HG03521 (cell line): ENCODE measurements around the gene TIMP3.
"Not testable (repeated sequence)": the region's sequence is repeated elsewhere in the genome, so short reads cannot be mapped to it uniquely, and the experiment has no call there.

Experiments
- ATAC-seq: cut with Tn5 transposase; IDR thresholded peaks from one replicate; pipeline ENCODE4 v1.9.1; 2021; ENCODE audit warnings: mild to moderate bottlenecking, moderate library complexity; ENCODE audit not compliant: unreplicated experiment

TIMP3 gene

DNA sequence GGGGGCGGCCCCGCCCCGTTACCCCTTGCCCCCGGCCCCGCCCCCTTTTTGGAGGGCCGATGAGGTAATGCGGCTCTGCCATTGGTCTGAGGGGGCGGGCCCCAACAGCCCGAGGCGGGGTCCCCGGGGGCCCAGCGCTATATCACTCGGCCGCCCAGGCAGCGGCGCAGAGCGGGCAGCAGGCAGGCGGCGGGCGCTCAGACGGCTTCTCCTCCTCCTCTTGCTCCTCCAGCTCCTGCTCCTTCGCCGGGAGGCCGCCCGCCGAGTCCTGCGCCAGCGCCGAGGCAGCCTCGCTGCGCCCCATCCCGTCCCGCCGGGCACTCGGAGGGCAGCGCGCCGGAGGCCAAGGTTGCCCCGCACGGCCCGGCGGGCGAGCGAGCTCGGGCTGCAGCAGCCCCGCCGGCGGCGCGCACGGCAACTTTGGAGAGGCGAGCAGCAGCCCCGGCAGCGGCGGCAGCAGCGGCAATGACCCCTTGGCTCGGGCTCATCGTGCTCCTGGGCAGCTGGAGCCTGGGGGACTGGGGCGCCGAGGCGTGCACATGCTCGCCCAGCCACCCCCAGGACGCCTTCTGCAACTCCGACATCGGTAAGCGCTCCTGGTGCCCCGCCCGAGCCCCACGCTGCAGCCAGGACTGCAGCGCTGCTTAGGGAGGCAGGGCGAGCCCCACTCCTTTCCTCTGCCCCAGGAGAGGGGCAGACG, at the start of gene TIMP3:
TIMP3 (plus strand) TSS at position 169 of the 700 bp plus-strand sequence; CDS start at position 466, 297 bp downstream.
- ATAC-seq, result no peak

DNA sequence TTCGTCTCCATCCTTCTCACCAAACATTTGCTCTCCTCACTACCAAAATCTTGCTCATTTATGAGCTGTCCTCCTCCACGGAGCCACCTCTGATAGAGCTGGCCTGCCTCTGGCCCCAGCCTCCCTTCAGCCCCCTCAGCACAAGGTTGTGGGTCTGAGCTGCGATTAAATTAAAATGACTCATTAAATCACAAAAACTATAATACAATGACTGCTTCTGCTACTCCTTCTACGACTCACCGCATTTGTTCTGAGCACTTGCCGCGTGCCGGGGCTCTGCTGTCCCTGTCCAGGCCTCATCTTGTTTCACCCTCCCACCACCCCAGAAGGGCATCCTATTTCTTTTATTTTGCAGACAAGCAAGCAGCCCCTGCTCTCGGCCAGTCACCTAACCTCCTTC, 49.2 kb upstream of the TIMP3 start:
- ATAC-seq, result no peak

DNA sequence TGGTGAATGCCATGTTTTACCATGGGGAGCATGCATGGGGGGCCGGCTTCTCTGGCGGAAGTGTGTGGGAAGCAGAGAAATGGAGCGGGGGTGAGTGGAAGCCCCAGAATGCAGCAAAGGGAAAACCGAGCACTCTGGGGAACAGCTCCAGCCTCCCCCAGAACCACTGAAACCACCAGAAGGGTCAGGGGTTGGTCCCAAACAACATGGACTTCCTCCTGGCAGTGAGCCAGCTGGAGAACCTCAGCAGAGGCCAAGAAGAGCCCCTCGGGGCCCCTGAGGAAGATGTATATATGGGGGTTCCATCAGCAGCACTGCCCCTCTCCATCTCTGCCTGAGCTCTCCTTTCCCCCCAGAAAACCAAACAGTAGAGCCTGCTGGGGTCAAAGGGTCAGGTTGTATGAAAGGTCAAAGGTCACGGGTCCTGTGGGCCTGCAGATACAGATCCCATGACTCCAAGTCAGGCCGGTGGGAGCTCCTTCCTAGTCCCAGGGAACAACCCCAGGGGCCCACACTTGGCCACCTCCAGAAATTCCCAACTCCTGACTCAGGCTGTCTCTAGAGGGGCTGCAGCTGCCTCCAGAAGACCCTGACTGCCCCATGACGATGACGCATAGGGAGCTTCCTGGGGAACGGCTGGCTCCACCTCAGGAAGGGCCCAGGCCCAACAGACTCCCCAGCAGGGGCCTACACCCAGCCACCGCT, 48.5 kb upstream of the TIMP3 start:
- ATAC-seq, result no peak

DNA sequence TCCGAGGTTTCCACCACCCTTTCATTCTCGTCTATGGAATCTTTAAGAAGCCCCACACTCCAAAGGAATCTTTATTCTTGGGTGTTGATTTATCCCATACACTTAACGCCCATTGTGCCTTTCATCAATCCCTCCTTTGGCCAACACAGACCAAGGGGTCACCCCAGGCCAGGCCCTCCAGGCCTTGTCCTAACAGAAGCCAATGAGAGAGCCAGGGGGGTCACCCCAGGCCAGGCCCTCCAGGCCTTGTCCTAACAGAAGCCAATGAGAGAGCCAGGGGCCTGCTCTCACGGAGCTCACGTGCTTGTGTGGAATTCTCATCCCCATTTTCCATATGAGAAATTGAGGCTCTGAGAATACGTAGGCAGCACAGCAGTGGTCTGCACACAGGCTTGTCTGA, 47.9 kb upstream of the TIMP3 start:
- no peak for ATAC-seq

DNA sequence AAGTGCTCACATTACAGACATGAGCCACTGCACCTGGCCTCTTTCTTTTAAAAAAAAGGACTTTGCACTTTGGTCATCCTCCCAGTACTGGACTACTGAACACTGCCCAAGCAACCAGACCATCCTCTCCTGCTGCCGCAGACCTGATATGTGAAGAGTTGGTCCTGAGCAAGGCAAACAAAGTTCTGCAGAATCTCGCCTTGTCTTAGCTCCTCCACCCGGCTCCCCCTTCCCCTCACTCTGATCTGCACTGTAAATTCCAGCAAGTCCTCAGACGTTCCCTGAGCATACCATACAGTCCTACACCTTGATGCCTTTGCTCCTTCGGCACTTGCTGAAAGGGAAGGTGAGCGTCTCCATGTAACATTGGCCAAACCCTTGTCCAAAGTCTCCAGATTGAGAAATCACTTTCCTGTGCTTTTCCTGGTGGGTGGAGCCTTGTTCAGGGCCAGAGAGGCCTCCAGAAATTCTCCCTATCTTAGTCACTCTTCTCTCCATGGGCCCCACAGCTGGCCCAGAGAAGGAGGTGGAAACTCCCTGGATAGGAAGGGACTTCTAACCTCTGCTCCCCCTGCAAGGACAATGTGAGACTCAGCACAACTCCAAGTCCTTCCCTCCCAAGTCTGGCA, 47.0 kb upstream of the TIMP3 start:
- ATAC-seq, result no peak

DNA sequence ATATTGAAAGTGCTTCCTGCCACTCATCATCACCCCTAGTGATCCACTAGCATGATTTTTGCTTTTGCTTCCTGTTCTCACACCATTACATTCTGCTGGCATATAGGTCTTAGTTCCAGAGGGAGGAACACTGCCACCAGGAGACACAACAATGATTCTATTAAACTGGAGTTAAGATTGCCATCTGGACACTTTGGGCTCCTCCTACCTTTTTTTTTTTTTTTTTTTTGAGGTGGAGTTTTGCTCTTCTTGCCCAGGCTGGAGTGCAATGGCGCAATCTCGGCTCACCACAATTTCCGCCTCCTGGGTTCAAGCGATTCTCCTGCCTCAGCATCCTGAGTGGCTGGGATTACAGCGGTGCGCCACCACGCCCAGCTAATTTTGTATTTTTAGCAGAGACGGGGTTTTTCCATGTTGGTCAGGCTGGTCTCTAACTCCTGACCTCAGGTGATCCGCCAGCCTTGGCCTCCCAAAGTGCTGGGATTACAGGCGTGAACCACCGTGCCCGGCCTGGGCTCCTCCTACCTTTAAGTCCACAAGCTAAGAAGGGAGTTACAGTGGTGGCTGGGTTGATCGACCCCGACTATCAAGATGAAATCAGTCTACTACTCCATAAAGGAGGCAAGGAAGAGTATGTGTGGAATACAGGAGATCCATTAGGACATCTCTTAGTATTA, 44.3 kb upstream of the TIMP3 start:
- not testable (repeated sequence) for ATAC-seq

DNA sequence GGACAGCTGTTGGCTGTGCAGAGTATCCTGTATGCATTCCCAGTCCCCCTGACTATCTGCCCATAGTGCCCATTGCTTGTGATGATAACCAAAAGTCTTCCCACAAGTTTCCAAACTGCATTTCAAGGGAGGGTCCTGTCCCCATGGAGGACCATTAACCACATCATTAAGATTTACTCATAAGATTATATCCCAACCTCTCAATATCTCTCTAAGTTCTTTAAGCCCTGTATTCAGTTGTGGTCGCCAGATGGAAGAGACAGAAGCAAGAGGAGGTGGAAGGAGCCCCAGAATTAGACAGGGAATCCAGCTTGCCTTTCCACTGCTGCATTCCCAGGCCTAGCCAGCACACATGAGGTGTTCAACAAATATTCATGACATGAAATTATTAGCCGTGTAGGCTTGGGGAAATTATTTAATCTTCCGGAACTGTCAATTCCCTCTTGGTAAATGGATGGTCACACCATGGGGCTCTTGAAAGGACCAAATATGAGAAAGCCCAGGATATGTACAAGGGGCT, 42.6 kb upstream of the TIMP3 start:
- no peak for ATAC-seq

DNA sequence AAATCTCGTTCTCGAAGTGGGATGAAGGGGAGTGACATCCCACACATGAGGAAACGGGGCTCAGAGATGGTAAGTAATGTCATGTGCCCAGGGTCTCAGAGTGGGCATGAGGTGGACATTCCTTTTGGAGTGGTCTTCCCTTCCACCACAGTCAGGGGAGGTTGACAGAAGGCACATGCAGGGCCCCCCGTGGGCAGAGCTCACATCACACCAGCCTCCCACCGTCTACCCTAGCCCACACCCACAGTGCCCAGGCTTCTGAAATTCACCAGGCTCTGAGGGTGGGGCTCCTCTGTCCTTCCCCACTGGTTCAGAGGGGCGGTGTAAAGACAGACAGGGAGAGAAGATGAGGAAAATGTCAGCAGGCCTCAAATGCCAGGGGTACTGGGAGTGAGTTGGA, 41.1 kb upstream of the TIMP3 start:
- ATAC-seq, result no peak

DNA sequence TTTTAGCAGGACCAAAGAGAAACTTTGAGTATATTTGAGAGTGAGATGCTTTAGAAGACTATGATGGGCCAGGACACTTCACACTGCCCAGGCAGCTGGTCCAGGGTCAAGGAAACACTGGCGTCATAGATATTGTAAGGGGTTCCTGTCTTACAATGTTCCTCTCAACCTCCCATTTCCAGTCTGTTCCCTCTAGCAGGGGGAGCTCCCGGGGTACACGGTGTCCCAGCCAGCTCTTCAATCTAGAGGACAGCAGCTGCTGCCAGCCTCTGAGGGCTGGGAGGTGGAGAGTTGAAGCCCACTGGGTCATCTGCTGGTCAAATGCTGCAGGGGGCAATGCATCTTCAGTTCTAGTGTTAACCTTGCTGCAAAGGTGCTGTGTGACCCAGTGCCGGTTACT, 40.7 kb upstream of the TIMP3 start:
- no peak for ATAC-seq

DNA sequence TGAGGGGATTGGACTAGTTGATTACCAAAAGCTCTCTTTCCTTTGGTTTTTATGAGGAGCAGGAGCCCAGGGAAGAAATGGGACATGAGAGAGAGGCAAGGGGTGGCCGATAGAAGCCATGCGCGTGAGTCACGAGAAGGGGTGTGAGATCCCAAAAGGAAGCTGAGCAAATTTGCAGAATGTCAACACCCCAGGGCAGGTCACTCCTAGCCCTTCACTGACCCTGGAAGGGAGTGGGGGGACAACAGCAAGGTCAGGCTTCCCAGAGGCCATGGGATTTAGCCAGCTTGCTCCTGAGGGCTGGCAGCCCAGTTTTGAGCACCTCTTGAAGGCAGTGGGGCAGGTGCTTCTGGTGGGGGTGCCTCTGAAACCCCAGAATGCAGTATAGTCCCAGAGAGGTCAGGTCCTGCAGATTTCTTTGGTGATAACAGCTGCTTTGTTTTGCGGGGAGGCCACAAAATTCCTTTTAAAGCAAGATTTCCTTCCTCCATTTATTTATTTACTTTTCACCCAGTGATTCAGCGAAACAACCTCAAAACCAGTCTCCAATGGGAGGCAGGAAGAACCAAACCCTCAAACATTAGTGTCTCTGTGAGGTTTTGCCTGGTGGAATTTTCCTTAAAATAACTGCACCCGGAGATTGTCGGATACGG, 40.1 kb upstream of the TIMP3 start:
- no peak for ATAC-seq

DNA sequence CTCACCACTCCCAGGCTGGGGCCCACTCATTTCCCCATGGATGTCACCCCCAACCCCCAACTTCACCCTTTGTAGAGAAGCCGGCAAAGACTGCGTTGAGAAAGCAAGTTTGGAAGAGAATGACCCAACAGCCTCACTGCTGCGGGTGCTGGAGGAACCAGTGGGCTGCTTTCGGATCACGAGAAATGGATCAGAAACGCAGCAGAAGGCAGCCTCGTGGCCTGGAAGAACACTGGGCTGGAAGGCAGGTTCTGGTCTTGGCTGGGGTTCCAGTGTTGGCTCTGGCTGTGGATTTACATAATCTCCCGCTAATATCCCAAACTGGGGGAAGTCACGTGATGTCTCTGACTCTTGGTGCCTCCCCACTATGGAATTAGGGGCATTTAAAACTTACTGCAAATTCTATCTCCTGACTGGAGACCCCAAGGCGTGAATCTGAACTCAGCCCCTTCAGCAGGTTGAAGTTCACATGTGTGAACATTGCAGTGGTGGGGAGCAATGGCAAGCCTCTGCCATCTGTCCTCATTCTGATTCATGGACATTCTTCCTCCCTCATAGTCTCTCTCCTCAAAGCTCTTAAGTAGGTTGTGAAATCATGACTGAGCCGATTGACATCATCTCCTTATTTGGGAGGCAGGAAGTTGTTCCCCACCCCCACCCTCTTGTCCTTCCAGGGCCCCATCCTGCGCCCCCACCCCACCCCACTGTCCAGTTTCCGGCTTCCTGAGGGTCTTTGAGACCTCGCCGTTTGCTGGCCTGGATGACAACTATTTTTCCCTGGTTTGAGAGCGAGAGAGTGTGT, 37.0 kb upstream of the TIMP3 start:
- no peak for ATAC-seq

DNA sequence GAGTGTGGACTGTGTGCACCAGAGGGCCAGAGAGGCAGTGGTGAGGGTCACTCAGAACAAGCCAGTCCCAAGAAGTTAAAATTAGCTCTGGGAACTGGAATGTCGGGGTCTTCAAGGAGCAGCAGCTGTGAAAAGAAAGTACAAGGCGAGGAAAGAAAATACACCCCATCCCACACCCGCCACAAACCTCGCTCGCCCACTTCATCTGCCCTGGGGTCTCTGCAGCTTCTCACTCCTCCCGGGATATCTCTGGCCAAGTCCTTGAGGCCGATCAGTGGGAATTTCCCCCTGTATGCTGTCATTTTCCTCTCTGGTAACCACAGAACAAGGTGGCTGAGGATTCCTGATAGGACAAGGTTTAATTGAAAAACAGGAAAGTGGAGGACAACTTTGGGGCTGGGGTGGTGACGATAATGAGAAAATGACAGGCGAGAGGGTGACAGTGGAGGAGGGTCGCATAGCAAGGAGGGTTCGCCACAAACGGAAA, 36.3 kb upstream of the TIMP3 start:
- no peak for ATAC-seq

DNA sequence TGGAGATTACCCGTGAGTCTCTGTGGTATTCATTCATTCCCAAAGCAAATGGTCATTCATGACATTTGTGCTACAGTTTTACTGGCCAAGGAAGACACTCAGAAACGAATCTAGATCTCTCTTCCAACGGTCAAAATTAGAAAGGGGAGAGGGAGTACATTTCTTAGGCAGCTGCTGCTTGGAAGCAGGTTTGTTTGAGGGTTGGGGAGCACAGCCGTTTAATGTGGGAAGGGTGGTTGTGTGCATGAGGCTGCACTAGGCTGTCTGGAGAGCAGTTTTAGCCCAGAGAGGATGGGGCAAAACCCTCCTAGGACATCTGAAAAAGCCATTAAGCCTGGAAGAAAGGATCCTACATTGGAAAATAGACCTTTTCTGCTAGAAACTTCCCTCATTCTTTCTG, 29.7 kb upstream of the TIMP3 start:
- no peak for ATAC-seq

DNA sequence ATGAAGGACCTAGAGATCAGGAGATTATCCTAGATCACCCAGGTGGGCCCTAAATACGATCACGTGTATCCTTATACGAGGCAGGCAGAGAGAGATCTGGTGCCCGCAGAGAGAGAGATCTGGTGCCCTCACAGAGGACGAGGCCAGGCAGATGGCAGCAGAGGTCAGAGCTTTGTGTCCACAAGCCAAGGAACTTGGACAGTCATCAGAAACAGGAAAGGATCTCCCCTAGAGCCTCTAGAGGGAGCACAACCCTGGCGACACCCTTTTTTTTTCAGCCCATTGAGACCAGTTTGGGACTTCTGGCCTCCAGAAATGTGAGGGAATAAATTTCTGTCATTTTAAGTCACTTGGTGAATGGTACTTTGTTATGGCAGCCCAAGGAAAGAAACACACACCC, 25.5 kb upstream of the TIMP3 start:
- ATAC-seq, result no peak

DNA sequence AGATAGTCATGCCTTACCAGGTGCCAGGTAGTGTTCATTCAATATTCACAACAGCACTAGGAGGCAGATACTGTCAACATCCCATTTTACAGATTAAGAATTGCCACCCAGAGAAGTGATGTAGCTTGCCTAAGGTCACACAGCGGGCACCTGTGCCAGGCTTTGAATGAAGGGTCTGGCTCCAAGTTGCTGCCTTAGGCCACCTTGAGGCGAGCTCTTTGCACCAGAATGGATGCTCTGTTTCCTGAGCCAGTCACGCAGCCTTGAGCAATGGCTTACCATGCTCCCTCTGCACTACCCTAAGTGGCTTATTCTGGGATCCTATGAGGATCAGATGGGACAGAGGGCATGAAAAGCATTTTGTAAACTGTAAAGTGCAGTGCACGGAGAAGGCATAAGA, 25.1 kb upstream of the TIMP3 start:
- ATAC-seq, result no peak

DNA sequence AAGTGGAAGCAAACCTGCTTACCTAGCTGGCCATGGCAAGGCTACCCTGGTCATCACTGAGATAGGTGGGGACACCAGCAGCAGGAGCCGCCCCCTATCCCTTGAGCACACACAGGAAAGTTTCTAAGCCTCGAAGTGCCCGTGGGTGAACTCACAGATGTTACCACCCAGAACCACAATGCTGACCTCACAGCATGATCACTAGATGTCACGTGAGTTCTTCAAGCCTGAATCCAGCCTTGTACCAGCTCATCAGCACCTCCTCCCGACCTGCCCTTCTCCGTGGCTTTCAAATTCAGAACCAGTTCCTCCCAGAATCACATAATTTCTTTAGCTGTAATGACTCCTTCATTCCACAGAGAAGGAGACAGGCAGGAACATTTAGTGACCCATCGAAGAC, 24.7 kb upstream of the TIMP3 start:
- no peak for ATAC-seq

DNA sequence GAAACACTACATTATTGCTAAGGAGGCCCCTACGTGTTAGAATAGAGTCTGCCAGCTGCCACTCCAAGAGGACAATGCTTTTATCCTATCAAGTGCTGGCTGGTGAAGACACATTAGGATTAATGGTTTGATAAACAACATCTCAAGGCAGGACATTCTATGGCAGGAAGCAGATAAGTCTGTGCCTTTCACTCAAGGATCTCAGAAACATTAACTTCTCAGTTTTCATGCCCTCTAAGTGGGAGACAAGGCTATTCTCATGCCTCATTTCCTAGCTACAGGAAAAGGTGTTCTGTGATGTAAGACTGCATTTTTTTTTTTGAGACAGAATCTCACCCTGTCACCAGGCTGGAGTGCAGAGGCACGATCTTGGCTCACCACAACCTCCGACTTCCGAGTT, 23.5 kb upstream of the TIMP3 start:
- no peak for ATAC-seq

DNA sequence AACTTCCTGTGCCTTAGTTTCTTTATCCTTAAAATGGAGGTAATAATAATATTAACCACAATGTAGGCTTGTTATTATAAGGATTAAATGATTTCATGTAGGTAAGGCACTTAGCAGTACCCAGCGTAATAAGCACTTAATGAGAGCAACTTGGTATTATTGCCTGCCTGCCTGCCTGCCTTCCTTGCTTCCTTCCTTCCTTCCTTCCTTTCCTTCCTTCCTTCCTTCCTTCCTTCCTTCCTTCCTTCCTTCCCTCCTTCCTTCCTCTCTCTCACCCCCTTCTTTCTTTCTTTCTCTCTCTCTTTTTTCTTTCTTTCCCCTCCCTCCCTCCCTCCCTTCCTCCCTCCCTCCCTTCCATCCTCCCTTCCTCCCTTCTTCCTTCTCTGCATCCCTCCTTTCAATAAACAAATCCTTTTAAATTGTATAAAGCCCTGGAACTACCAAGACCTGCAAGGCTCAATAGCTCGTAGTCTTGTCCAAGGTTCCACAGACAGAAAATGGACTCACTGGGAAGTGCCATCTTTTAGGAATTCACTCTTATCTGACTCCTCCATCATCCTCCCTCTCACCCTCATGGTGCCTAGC, 20.7 kb upstream of the TIMP3 start:
- no peak for ATAC-seq

DNA sequence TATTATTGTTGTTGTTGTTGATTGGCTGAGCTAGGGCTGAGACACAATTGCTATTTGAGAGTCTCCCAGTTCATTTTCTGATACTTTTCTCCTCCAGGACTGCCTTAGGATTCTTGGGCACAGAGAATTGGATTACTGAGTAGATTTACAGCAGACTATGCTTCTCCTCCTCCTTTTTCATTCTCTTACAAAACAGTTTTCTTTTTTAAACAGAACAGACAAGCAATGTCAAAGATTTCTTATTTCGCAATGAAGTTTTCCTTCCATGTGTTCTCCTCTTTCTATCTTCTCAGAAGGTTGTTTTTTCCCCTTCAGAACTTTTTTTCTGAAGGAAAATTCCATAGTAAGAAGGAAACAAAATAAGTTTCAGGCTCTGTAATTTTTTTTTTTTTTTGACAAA, 19.8 kb upstream of the TIMP3 start:
- no peak for ATAC-seq
